ENCODE measurements around the gene ZKSCAN1. TPM values are rescaled to one million over a fixed set of nuclear protein-coding genes. Genes with fewer than 3 reads are reported as not detected.
"Not testable (repeated sequence)": the region's sequence is repeated elsewhere in the genome, so short reads cannot be mapped to it uniquely, and the experiment has no call there.

The ZKSCAN1 gene
- polyA plus RNA-seq (2012; ENCODE audit: insufficient read depth, insufficient read length, low read depth), result 20.1 TPM

GRCh38 chr7:100015232-100016214 is at the start of gene ZKSCAN1:
Gene ZKSCAN1 (plus strand): TSS chr7:100015596. CDS start chr7:100023507, 7,911 bp downstream.
- Histone ChIP-seq H3K9me3 (no peaks in the 10 kb centered on the region), H3K27me3 (peaks cover 17% of the 10 kb centered on the region), H3K36me3 (peaks cover 20% of the 10 kb centered on the region; the same call in 1 of the 2 replicates), H3K4me3 (ENCODE audit: low read depth, low read length) (peak within 1 kb of the TSS; percentile 97), H3K4me1 (peaks cover 4% of the 10 kb centered on the region)
- TF ChIP-seq, protein P1, sequence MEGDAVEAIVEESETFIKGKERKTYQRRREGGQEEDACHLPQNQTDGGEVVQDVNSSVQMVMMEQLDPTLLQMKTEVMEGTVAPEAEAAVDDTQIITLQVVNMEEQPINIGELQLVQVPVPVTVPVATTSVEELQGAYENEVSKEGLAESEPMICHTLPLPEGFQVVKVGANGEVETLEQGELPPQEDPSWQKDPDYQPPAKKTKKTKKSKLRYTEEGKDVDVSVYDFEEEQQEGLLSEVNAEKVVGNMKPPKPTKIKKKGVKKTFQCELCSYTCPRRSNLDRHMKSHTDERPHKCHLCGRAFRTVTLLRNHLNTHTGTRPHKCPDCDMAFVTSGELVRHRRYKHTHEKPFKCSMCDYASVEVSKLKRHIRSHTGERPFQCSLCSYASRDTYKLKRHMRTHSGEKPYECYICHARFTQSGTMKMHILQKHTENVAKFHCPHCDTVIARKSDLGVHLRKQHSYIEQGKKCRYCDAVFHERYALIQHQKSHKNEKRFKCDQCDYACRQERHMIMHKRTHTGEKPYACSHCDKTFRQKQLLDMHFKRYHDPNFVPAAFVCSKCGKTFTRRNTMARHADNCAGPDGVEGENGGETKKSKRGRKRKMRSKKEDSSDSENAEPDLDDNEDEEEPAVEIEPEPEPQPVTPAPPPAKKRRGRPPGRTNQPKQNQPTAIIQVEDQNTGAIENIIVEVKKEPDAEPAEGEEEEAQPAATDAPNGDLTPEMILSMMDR (IDR thresholded peaks at IDR 0.05; ENCODE audit: low read depth, low read length), result no peak
- DNase-seq, result peak; percentile 91

DNA sequence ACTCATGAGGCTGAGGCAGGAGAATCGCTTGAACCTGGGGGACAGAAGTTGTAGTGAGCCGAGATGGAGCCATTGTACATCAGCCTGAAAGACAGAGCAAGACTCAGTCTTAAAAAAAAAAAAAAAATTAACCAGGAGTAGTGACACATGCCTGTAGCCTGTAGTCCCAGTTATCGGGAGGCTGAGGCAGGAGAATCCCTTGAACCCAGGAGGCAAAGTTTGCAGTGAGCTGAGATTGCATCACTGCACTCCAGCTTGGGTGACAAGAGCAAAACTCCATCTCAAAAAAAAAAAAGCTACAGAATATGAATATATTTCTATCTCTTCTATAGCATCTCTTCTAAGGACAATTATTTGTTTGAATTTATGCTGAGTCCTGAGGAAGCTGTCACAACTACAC is 46.1 kb upstream of the ZKSCAN1 start:
- no peak for DNase-seq
- TF ChIP-seq, protein P1 (IDR thresholded peaks at IDR 0.05; ENCODE audit: low read depth, low read length), result no peak
- no peak overlapping the region for H3K4me3 ChIP-seq (ENCODE audit: low read depth, low read length)
- H3K4me1 ChIP-seq, result no peaks in the 10 kb centered on the region
- peaks cover 33% of the 10 kb centered on the region for H3K27me3 ChIP-seq
- no peaks in the 10 kb centered on the region for H3K9me3 ChIP-seq
- no peaks in the 10 kb centered on the region; the same call in 1 of the 2 replicates for H3K36me3 ChIP-seq

- not testable (repeated sequence) for H3K4me1 ChIP-seq; H3K36me3 ChIP-seq; H3K4me3 ChIP-seq (ENCODE audit: low read depth, low read length); DNase-seq; H3K9me3 ChIP-seq
- H3K27me3 ChIP-seq, result peaks cover 27% of the 10 kb centered on the region
Observed at GRCh38 chr7:99969813-99970212, 45.6 kb upstream of the ZKSCAN1 start.

DNA sequence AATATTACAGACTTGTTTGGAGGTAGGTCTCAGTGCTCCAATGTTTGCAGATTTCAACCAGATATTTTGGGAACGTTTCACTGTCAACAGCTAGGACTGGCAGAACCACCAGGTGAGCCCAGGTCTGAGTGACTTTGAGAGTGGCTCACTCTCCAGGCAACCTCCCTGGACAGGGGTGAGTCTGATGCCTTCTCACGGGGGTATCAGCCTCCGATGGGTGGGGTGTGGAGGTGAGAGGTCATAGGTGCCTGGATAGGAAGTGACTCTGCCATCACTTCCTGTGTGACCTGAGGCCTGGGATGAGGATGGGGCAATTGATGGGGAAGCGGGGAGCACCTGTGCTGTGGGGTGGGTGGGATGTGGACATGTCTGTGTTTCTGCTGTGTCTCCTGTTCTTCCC is 44.2 kb upstream of the ZKSCAN1 start:
- Histone ChIP-seq H3K4me3 (ENCODE audit: low read depth, low read length) (no peak overlapping the region), H3K9me3 (no peaks in the 10 kb centered on the region), H3K36me3 (no peaks in the 10 kb centered on the region; the same call in 1 of the 2 replicates), H3K27me3 (peaks cover 13% of the 10 kb centered on the region), H3K4me1 (no peaks in the 10 kb centered on the region)
- no peak for DNase-seq
- TF ChIP-seq, protein P1 (IDR thresholded peaks at IDR 0.05; ENCODE audit: low read depth, low read length), result no peak

DNA sequence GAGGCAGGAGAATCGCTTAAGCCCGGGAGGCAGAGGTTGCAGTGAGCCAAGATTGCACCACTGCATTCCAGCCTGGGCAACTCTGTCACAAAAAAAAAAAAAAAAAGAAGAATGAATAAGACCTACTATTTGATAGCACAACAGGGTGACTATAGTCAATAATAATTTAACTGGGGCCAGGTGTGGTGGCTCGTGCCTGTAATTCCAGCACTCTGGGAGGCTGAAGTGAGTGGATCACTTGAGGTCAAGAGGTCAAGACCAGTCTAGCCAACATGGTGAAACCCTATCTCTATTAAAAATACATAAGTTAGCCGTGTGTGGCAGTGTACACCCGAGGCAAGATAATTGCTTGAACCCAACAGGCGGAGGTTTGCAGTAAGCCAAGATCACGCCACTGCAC is 41.6 kb upstream of the ZKSCAN1 start:
- not testable (repeated sequence) for H3K9me3 ChIP-seq; H3K4me3 ChIP-seq (ENCODE audit: low read depth, low read length); H3K36me3 ChIP-seq; H3K27me3 ChIP-seq; H3K4me1 ChIP-seq; DNase-seq

- H3K9me3 ChIP-seq, result no peaks in the 10 kb centered on the region
- H3K36me3 ChIP-seq, result no peaks in the 10 kb centered on the region; the same call in 1 of the 2 replicates
- H3K4me1 ChIP-seq, result peaks cover 2% of the 10 kb centered on the region; the same call in 1 of the 2 replicates
- no peak overlapping the region for H3K4me3 ChIP-seq (ENCODE audit: low read depth, low read length)
- peaks cover 7% of the 10 kb centered on the region; the same call in 1 of the 2 replicates for H3K27me3 ChIP-seq
- DNase-seq, result no peak
- TF ChIP-seq, protein P1 (IDR thresholded peaks at IDR 0.05; ENCODE audit: low read depth, low read length), result no peak
Observed at GRCh38 chr7:99974681-99975080, 40.7 kb upstream of the ZKSCAN1 start.

Measured in BE2C (cell line).